ENCODE results near the gene ATXN1.
"Not testable (repeated sequence)": the region's sequence is repeated elsewhere in the genome, so short reads cannot be mapped to it uniquely, and the experiment has no call there.

ATXN1 gene

DNA sequence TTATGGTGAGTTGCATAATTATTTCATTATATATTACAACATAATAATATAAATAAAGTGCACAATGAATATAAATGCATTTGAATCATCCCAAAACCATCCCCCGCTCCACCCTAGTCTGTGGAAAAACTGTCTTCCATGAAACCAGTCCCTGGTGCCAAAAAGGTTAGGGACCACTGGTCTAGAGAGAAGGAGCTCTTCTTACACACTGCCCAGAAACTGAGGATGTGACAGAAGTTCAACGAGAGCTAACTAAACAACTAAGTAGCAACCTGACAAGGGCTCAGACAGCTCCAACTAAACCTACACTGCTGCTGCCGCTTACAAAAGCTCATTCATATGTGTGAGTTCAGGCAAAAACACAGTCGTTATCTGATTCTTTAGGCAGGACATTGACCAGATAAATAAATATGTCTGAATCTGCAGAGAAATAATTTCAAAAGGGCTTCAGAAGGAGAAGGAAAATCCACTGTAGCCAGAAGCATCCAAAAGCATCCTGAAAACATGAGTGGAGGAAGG lies 125.9 kb downstream of the ATXN1 start:
- DNase-seq = no peak

DNA sequence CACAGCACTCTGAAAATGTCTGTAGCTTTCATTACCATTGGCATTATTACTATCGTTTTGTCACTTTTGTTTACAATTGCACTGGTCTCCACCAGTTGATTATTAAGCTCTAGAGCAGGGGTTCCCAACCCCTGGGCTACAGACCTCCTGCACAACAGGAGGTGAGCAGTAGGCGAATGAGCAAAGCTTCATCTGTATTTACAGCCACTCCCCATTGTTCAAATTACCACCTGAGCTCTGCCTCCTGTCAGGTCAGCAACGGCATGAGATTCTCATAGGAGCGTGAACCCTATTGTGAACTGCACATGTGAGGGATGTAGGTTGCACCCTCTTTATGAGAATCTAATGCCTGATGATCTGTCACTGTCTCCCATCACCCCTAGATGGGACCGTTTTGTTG lies 126.4 kb downstream of the ATXN1 start:
- DNase-seq = no peak

DNA sequence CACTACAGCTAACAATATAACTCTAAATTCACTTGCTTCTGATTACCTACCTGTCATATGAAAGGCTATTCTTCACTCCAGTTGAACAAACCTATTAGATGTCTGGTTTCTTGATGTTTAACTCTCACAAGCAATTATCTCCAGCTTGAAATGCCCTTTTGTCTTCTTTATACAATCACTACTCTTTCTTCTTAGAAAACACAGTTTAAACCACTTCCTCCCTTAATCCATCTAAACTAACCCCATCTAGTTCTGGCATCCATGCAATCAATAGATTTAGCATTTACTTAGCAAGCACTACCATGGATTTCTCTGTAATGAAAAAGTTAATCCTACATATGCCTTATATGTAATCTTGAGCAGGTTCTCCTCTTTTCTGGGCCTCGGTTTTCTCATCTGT lies 127.3 kb downstream of the ATXN1 start:
- DNase-seq = no peak

GRCh38 chr6:16633465-16633864 lies 127.8 kb downstream of the ATXN1 start:
- no peak for DNase-seq

- no peak for DNase-seq
Observed at GRCh38 chr6:16632101-16632500, 129.2 kb downstream of the ATXN1 start.

GRCh38 chr6:16630026-16630643 lies 131.1 kb downstream of the ATXN1 start:
- DNase-seq = no peak

DNA sequence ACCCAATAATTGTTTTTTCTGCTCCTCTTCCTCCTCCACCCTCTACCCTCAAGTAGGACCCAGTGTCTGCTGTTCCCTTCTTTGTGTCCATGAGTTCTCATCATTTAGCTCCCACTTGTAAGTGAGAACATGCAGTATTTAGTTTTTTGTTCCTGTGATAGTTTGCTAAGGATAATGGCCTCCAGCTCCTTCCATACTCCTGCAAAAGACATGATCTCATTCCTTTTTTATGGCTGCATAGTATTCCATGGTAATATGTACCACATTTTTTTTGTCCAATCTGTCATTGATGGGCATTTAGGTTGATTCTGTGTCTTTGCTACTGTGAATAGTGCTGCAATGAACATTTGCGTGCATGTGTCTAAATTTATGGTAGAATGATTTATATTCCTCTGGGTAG lies 132.7 kb downstream of the ATXN1 start:
- DNase-seq = not testable (repeated sequence)

GRCh38 chr6:16626650-16627049 lies 134.6 kb downstream of the ATXN1 start:
- DNase-seq = no peak

DNA sequence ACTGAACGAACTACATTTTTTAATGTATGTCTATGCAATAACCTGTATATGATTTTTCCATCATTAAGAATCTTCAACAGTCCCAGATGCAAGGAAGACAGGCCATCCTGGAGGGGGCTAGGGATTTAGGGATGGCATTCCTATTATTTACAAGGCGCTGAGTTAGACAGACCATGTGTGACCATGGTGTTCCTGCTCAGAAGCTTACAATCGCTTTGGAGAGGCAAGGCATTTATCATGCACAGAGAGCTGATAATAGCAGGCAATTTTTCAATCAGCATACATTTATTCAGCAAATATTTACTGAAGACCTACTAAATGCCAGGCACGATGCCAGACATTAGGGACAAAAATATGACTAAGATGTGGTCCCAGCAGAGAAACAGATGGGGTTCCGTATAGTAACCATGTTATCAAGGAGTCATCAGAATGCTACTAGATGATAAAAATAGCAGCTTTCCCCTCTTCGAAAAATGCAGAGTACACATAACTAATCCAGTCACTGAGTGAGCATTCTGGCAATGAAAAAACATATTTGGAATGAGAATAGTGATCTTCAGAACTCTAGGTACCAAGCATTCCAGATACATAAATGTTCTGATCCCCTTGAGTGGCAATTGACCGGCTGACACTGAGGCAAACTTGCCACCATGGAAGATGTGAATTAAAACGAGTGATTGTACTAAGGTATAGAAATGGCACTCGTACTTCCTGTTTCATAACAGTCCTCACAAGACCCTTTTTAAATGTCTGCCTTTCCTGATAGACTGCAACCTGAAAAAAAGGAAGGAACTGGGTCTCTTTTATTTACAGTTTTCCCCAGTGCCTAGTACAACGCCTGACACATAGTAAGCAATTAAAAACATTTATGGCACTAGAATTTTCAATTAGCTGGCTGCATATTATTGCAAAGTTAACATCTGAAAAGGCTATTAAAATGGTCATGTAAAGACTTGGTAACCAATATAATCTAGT lies 135.7 kb downstream of the ATXN1 start:
- no peak for DNase-seq

GRCh38 chr6:16624636-16625290 lies 136.5 kb downstream of the ATXN1 start:
- DNase-seq = no peak

DNA sequence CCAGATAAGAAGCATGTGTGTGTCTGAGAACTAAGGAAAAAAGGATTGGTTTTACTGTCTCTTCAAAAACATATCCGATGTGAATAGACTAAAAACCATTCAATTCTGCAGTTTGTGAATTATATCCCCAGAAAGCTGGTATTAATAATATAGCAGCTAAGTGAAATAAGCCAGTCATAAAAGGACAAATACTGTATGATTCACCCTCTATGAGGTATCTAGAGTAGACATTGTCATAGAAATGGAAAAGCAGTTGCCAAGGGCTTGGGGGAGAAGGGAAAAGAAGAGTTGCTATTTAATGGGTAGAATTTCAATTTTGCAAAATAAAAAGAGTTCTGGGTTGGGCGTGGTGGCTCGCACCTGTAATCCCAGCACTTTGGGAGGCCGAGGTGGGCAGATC lies 137.5 kb downstream of the ATXN1 start:
- DNase-seq = no peak

DNA sequence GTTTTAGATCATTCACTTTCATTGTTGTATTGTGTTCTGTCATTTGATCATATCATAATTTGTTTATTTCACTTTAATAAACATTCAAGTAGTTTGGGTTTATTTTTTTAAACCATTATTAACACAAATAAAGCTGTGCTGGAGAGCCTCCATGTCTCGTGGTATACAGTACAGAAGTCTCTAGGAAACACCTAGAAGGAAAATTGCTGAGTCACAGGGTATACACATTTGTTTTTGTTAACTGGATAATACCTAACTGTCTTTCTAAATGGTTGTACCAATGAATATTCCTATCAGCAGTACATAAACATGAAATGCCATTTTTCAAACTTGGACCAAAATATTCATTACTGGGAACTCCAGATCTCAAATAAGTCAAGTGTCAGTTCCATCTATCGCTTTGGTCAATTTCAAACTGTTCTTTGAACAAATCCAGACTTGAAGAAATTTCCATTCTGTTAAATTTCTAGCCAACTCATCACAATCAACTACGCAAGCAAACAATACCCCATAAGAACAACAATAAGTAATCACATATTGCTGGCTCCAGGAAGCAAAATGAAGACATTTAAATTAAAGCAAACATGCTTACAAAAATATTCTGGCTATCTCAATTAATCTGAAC lies 138.1 kb downstream of the ATXN1 start:
- no peak for DNase-seq

GRCh38 chr6:16622193-16622592 lies 139.1 kb downstream of the ATXN1 start:
- no peak for DNase-seq

DNA sequence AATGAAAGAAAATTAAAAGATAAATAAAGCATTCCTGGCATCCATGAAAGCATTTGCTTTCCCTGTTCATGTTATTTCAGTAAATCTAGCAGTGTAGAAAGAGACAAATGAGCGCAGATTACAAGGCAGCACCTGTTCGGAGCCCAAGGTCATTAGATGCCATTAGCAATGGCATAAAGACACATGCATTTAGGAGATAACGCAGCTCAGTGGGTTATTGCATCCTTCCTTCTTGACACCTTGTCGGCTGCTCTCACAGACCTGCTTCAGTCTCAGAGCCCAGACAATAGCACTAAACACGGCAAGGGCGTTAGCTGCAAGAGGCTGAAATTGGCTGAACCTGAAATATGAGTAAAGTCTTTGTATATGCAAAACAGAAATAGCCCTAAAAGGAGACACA lies 140.3 kb downstream of the ATXN1 start:
- DNase-seq = no peak

GRCh38 chr6:16619777-16620176 lies 141.5 kb downstream of the ATXN1 start:
- DNase-seq = no peak

GRCh38 chr6:16618962-16619361 lies 142.3 kb downstream of the ATXN1 start:
- DNase-seq = no peak

GRCh38 chr6:16615215-16615614 lies 146.0 kb downstream of the ATXN1 start:
- not testable (repeated sequence) for DNase-seq

DNA sequence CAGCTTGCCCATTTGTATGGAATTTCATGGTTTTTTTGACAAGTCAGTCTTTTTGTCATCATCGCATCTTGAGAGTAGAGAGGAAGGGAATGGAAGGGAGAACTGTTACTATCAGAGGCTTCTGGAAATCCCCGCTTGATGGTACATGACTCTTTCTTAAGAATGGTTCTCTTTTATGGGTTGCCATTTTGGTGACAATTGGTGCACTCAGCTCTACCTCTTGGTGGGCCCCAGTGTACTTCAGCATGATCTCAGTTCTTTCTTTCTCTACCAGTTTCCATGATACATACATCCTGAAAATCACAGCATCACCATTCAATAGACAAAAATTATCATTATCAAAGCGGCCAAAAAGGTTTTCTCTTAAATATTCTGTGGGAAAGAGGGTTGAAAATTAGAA lies 147.1 kb downstream of the ATXN1 start:
- not testable (repeated sequence) for DNase-seq

DNA sequence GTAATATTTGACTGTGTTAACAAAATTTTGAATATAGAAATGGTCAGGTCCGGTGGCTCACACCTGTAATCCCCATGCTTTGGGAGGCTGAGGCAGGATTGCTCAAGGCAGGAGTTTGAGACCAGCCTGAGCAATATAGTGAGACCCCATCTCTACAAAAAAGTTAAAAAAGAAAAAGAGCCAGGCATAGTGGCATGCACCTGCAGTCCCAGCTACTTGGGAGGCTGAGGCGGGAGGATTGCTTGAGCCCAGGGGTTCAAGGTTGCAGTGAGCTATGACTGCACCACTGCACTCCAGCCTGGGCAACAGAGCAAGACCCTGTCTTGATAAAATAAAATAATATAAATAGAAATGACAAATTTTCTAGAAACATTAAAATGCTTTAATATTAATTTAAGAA lies 147.8 kb downstream of the ATXN1 start:
- not testable (repeated sequence) for DNase-seq

GRCh38 chr6:16608444-16608843 lies 152.8 kb downstream of the ATXN1 start:
- no peak for DNase-seq

GRCh38 chr6:16602035-16602434 lies 159.2 kb downstream of the ATXN1 start:
- DNase-seq = peak; percentile 63

- DNase-seq = no peak
Observed at GRCh38 chr6:16600701-16601100, 160.6 kb downstream of the ATXN1 start.

- no peak for DNase-seq
Observed at GRCh38 chr6:16600026-16600425, 161.2 kb downstream of the ATXN1 start.

Measured in activated CD8-positive, alpha-beta memory T cell treated with anti-CD3 and anti-CD28 coated beads, Interleukin-2, amount 50 U/mL, for 48 hours (primary cell).